IPS DF 4.7 (cell line): ENCODE measurements around the gene AGPAT4.

Experiments used
- DNase-seq: peaks from one replicate; pipeline ENCODE4 v3.0.0-alpha.2; 2013; ENCODE audit warnings: low spot score; ENCODE audit errors: extremely low read depth

The AGPAT4 gene

DNA sequence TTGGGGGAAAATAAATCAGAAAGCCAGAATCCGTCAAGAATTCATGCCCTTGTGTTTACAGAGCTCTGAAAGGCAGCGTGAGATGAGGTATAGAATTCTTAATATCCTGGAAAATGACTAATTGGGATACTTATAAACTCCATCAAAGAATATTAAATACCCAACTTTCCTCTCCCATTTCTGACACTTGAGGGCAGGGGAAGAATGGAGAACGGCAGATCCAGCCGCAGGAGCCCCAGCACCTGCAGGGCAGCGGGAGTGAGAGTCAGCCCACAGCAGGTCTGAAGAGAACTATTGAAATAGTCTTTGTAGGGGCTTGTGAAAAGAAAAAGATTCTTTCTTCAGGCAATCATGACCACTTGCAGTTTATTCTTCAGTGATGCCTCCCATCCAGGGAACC, 107.2 kb downstream of the AGPAT4 start:
- no peak for DNase-seq

DNA sequence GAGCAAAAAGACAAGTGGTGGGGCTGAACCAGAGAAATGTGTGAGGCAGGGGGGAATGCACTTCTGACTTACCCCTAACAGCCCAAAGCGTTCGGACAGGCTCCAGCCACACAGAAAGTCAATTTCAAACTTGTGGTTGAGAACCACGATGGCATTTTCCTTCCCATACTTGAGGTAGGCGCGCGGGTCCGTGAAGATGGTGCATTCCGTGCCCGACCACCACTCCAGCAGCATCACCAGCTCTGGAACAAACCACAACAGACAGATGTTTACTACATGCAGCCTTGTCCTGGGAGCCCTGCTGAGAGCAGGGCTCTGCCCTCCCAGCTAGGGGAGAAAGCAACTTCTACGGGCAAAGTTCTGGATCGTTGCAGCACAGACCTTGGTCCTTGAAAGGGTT, 107.7 kb downstream of the AGPAT4 start:
- no peak for DNase-seq

GRCh38 chr6:161164182-161164625, 109.7 kb downstream of the AGPAT4 start:
- DNase-seq, result no peak

DNA sequence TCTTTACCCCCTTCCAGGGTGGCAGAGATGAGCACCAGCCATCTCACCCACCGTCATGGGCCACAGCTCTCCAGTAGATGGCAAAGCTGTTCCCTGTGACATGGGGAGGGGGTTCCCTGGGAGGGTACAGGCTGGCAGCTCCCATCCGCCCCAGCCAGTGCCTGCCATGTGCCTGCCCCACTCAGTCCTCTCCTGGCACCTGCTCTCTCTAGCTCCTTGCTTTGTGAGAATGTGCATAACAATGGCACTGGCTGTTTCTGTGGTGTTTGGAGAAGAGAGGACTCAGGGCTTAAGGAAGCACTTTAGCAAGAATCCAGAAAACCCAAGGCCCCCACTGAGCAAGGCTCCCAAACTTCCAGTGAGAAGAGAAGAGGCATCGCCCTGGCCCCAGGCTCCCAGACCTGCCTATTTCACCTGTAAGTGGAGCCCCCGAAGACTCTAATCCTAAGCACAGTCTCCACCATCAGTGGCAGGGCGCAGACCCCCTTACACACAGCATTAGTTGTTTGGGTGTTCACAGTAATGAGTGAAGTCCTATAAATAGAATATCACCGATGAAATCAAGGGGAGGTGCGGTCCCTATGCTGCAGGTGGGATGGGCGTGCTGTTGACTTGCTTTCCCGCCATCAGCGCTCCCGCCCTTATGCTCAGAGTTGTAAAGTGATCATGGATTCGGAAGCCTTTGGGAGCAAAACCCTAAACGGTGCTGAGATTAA, 110.2 kb downstream of the AGPAT4 start:
- no peak for DNase-seq

DNA sequence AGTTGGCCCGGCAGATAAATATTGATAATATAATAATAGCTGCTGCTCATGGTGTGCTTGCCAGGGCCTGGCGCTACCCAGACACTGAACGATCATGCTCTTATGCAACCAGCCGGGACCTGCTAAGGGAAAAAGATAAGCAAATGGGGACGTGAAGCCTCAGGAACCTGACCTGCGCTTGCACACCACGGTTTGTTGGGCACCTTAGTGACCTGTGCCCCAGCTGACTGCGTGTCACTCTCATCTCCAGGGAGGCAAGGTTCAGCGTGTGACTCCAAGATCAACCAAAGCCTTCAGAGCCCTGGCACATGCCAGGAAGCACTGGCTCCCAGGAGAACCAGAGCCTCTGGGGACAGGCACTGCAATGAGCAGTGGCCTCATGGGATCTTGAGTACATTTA, 111.1 kb downstream of the AGPAT4 start:
- no peak for DNase-seq

DNA sequence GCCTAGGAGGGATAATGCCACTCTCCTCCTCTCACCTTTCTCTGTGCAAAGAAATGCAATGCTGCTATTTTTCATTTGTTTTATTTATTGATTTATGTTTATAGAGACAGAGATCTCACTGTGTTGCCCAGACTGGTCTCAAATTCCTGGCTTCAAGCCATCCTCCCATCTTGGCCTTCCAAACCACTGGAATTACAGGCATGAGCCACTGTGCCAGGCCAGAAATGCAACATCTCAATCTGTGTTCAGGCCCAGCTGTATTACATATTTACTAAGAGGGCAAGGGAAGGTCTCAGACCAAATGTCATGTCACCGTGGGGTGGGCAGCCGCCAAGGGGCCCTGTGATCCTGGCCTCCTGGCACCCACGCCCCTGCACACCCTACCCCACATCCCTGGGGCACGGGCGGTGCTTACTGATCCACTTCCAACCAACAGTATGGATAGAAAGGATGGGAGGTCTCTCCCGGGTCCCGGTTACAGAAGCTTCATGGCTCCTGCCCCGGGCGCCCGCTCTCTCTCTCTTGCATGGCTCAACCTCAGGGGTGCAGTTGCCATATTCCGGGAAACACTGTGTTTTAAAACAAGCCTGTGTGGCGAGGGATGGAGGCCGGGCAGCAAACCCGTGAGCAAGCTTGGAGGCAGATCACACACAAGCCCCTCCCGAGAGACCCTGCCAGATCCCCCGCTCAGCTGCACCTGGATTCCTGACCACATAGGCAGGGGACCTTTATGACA, 111.8 kb downstream of the AGPAT4 start:
- DNase-seq, result no peak

- no peak for DNase-seq
These were observed 112.7 kb downstream of the AGPAT4 start for GRCh38 chr6:161161121-161161520.

DNA sequence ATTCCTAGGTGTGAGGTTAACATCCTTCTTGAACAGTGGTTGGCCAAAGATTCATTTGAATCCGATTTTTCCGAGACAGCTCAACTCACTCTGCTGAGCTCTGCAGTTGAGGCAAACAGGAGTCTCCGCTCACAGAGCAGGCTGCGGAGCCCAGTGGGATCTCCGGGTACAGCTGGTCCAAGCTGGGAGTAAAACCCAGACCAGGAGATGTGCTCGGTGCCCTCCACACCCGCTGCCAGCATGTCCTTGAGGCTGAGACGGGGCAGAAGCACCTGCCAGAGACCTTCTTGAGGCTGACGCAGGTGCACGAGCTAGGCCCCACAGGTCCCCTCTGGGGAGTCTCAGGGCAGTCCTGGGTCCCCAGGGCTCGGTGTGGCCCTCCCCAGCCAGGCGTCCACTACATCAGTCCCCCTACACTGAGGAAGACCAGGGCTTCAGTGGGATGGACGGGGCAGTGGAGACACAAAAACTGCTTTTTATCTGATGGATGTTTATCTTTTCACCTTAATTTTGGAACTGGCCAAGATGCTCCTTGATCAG, 119.0 kb downstream of the AGPAT4 start:
- DNase-seq, result no peak

- no peak for DNase-seq
These were observed 120.1 kb downstream of the AGPAT4 start for GRCh38 chr6:161153725-161154124.

DNA sequence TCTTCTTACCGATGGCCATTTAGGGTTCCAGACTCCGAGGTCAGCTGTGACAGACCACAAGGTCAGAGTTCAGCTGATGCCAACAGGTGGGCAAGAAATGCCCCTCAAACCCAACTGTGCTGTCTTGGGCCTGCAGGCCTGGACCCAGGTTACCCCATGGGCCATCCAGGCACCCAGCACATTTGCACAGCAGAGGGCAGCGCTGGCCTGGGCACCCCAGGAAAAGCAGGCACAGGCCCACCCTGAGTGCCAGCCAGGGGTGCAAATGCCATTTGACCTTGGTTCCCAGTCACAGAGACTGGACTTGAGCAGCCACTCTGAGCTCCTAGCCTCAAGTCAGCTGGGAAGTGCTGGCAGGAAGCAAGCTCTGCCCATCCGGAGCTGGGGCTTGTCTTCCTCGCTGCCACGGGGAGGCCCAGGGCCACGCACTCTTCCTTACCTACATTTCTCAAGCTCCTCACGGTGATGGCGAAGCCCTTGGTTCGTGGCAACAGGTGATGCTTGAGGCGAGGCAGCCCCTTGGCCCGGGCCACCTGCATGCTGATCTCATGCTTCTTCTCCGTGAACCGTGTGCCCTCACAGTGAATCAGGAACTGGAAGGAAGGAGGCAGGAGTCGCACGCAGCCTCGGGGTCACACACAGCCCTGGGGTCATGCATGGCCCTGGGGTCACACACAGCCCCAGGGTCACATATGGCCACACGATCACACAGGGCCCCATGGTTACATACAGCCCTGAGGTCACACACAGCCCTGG, 120.8 kb downstream of the AGPAT4 start:
- no peak for DNase-seq

DNA sequence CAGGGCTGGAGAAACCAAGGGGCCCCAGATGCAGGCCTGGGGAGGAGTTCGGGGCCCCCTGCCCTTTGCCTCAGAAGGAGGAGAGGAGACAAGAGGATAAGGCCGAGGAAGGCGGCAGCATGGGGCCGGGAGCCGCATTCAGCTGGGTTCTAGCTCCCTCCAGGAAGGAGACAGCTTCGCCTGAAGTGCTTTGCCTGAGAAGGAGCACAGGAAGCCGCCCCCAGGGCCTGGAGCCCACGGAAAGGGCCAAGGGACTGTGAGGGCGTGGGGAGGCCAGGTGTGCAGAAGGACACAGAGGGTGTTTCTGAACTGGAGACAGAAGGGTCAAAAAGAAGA, 121.4 kb downstream of the AGPAT4 start:
- no peak for DNase-seq

- DNase-seq, result no peak
These were observed 122.0 kb downstream of the AGPAT4 start for GRCh38 chr6:161151660-161152526.

- DNase-seq, result no peak
These were observed 122.7 kb downstream of the AGPAT4 start for GRCh38 chr6:161151059-161151645.

- DNase-seq, result no peak
These were observed 123.3 kb downstream of the AGPAT4 start for GRCh38 chr6:161150566-161150965.

- no peak for DNase-seq
These were observed 123.7 kb downstream of the AGPAT4 start for GRCh38 chr6:161150136-161150535.

GRCh38 chr6:161143663-161144430, 130.0 kb downstream of the AGPAT4 start:
- no peak for DNase-seq

- DNase-seq, result no peak
These were observed 130.9 kb downstream of the AGPAT4 start for GRCh38 chr6:161142957-161143296.

GRCh38 chr6:161141173-161141572, 132.7 kb downstream of the AGPAT4 start:
- DNase-seq, result no peak

GRCh38 chr6:161140554-161140875, 133.3 kb downstream of the AGPAT4 start:
- DNase-seq, result no peak
